ENCODE measurements around the gene MRPL36. TPM values are rescaled to one million over a fixed set of nuclear protein-coding genes. Genes with fewer than 3 reads are reported as not detected.

MRPL36 gene
- total RNA-seq, 4 donors from 2014 or later, result 37.7 to 63.4 (median 46.7) TPM

- Histone ChIP-seq H3K36me3 (peaks cover 0 to 67% of the 10 kb centered on the region in 2 donors), H3K27ac (no peak overlapping the region), H3K4me3 (no peak overlapping the region), H3K27me3 (no peaks in the 10 kb centered on the region), H3K9me3 (no peaks in the 10 kb centered on the region), H3K4me1 (peaks cover 0 to 43% (median 3%) of the 10 kb centered on the region in 3 donors)
- 76 to 93% methylated on average over 3 to 8 of the region's 15 CpGs for WGBS, 2 donors (ENCODE audit: low coverage in 1 of 2)
- TF ChIP-seq EP300 (IDR thresholded peaks at IDR 0.05), result no peak
- no peak for TF ChIP-seq CTCF (IDR thresholded peaks at IDR 0.05)
- no peak for TF ChIP-seq POLR2AphosphoS5 (IDR thresholded peaks at IDR 0.05)
- no peak for TF ChIP-seq POLR2A (IDR thresholded peaks at IDR 0.05)
- ATAC-seq, result no peak
Measured at GRCh38 chr5:1804001-1804690, 4.5 kb upstream of the MRPL36 start.

GRCh38 chr5:1803192-1803591 is 3.6 kb upstream of the MRPL36 start:
- H3K4me1 ChIP-seq, result peaks cover 0 to 53% (median 9%) of the 10 kb centered on the region in 3 donors
- peaks cover 0 to 63% of the 10 kb centered on the region in 2 donors for H3K36me3 ChIP-seq
- ATAC-seq, result no peak
- no peak overlapping the region for H3K27ac ChIP-seq
- WGBS, 2 donors (ENCODE audit: low coverage in 1 of 2), result 82 to 90% methylated on average over 1 of the region's 1 CpG
- no peak for TF ChIP-seq POLR2A (IDR thresholded peaks at IDR 0.05)
- TF ChIP-seq EP300 (IDR thresholded peaks at IDR 0.05), result no peak
- TF ChIP-seq CTCF (IDR thresholded peaks at IDR 0.05), result no peak
- TF ChIP-seq POLR2AphosphoS5 (IDR thresholded peaks at IDR 0.05), result no peak
- no peak overlapping the region for H3K4me3 ChIP-seq
- no peaks in the 10 kb centered on the region for H3K9me3 ChIP-seq
- H3K27me3 ChIP-seq, result no peaks in the 10 kb centered on the region

- Histone ChIP-seq H3K27me3 (no peaks in the 10 kb centered on the region), H3K27ac (peak overlapping the region in 3 of 4 donors; percentile 81 to 89 (median 83)), H3K9me3 (no peaks in the 10 kb centered on the region), H3K4me3 (peak overlapping the region; percentile 97 to 99), H3K36me3 (peaks cover 0 to 63% of the 10 kb centered on the region in 2 donors), H3K4me1 (peaks cover 0 to 65% (median 13%) of the 10 kb centered on the region in 3 donors)
- ATAC-seq, result no peak
- TF ChIP-seq EP300 (IDR thresholded peaks at IDR 0.05) (no peak), CTCF (IDR thresholded peaks at IDR 0.05) (no peak), POLR2A (IDR thresholded peaks at IDR 0.05) (no peak), POLR2AphosphoS5 (IDR thresholded peaks at IDR 0.05) (no peak)
- 5 to 13% methylated on average over 6 to 7 of the region's 7 CpGs for WGBS, 2 donors (ENCODE audit: low coverage in 1 of 2)
Measured at GRCh38 chr5:1801967-1802295, 2.3 kb upstream of the MRPL36 start.

GRCh38 chr5:1801222-1801966 is 1.8 kb upstream of the MRPL36 start, which contains the start of gene NDUFS6:
Gene NDUFS6, plus strand, starts transcription at chr5:1801407. Its CDS starts 11 bp downstream, at chr5:1801418.
- Histone ChIP-seq H3K36me3 (peaks cover 0 to 63% of the 10 kb centered on the region in 2 donors), H3K27me3 (no peaks in the 10 kb centered on the region), H3K27ac (peak within 1 kb of the TSS; percentile 81 to 89 (median 83)), H3K4me1 (peaks cover 0 to 69% (median 13%) of the 10 kb centered on the region in 3 donors), H3K4me3 (peak within 1 kb of the TSS; percentile 97 to 99), H3K9me3 (no peaks in the 10 kb centered on the region)
- peak; percentile 72 for ATAC-seq
- TF ChIP-seq POLR2A (IDR thresholded peaks at IDR 0.05) (peak; percentile 32 to 41), POLR2AphosphoS5 (IDR thresholded peaks at IDR 0.05) (peak; percentile 63), EP300 (IDR thresholded peaks at IDR 0.05) (no peak), CTCF (IDR thresholded peaks at IDR 0.05) (peak in 1 of 4 experiments; percentile 28)
- WGBS, 2 donors (ENCODE audit: low coverage in 1 of 2), result 0 to 4% methylated on average over 4 to 10 of the region's 69 CpGs

Measured in gastroesophageal sphincter (tissue), 4 donors.